ENCODE data around the gene STARD10. TPM values are rescaled to one million over a fixed set of nuclear protein-coding genes. Genes with fewer than 3 reads are reported as not detected.

STARD10 gene
- total RNA-seq, 1 experiment from 2014 or later, result 58.4 TPM

GRCh38 chr11:72824020-72824419 lies 30.2 kb upstream of the STARD10 start:
- POLR2A ChIA-PET, result no interaction called here
- no peaks in the 10 kb centered on the region for H3K9me2 ChIP-seq (ENCODE audit: insufficient read depth)
- H2AFZ ChIP-seq (ENCODE audit: low read depth, low read length, poor library complexity, severe bottlenecking), result no peak overlapping the region
- DNase-seq (ENCODE audit: low read depth, low spot score) (no peak), ATAC-seq (no peak)
- no peaks in the 10 kb centered on the region for H3K27me3 ChIP-seq (ENCODE audit: insufficient read depth, low read length)
- no peak overlapping the region for H3K4me2 ChIP-seq (ENCODE audit: low read length)
- TF ChIP-seq RAD21 (IDR thresholded peaks at IDR 0.05; ENCODE audit: low read depth) (no peak), CEBPB (IDR thresholded peaks at IDR 0.05; ENCODE audit: low read depth) (no peak), POLR2A (IDR thresholded peaks at IDR 0.05; ENCODE audit: borderline replicate concordance, extremely low read depth, insufficient read depth, insufficient read length) (no peak), TCF7L2 (IDR thresholded peaks at IDR 0.05; ENCODE audit: borderline replicate concordance, extremely low read depth, insufficient read depth, insufficient read length) (no peak), ELF1 (IDR thresholded peaks at IDR 0.05; ENCODE audit: borderline replicate concordance, low read depth) (no peak), ZBTB33 (IDR thresholded peaks at IDR 0.05; ENCODE audit: extremely low read depth, insufficient replicate concordance, low read length) (no peak), POLR2AphosphoS5 (IDR thresholded peaks at IDR 0.05; ENCODE audit: low read depth, low read length) (no peak), REST (IDR thresholded peaks at IDR 0.05; ENCODE audit: low read depth) (no peak), ATF3 (IDR thresholded peaks at IDR 0.05) (no peak), EZH2phosphoT487 (IDR thresholded peaks at IDR 0.05; ENCODE audit: borderline replicate concordance) (no peak), JUND (IDR thresholded peaks at IDR 0.05) (no peak), FOSL1 (IDR thresholded peaks at IDR 0.05; ENCODE audit: low read depth) (no peak), SP1 (IDR thresholded peaks at IDR 0.05; ENCODE audit: low read depth) (no peak), EGR1 (IDR thresholded peaks at IDR 0.05; ENCODE audit: low read depth) (no peak), SRF (IDR thresholded peaks at IDR 0.05; ENCODE audit: low read depth) (no peak)
- no peaks in the 10 kb centered on the region for H3K79me2 ChIP-seq (ENCODE audit: insufficient read depth, low read length)
- no peaks in the 10 kb centered on the region for H3K9me3 ChIP-seq (ENCODE audit: control insufficient read depth in 1 of 2, insufficient read depth in 1 of 2, low read depth in 1 of 2, low read length in 2 of 2)
- H4K20me1 ChIP-seq (ENCODE audit: insufficient read depth), result no peaks in the 10 kb centered on the region
- no TSS peak for BruUV-seq (replicated peaks)
- H3K9ac ChIP-seq (ENCODE audit: low read length), result no peak overlapping the region
- H3K4me1 ChIP-seq (ENCODE audit: control insufficient read depth in 1 of 2, insufficient read depth in 2 of 2, low read length in 2 of 2), result peaks cover 7 to 19% of the 10 kb centered on the region in 2 experiments
- intact Hi-C loops (cut with micrococcal nuclease), result no loop called here
- CTCF ChIA-PET, result no interaction called here
- H3K27ac ChIP-seq (ENCODE audit: low read depth, low read length), result no peak overlapping the region
- no peak overlapping the region for H3K4me3 ChIP-seq (replicated peaks in 1 of 2; ENCODE audit: low read depth in 1 of 2, low read length in 2 of 2)
- H3K36me3 ChIP-seq (ENCODE audit: control insufficient read depth in 1 of 2, insufficient read depth in 2 of 2, low read length in 2 of 2), result no peaks in the 10 kb centered on the region
- RAD21 ChIA-PET (ENCODE audit: low non-redundant PET in 1 of 2, low total read pairs in 2 of 2, uncharacterized antibody in 2 of 2, unreplicated experiment in 2 of 2), result no interaction called here

Data from HCT116 (cell line).